BLaER1 (cell line): ENCODE measurements around the gene PFKFB4.
A peak's percentile ranks its signal among the peaks of the same experiment; 100 is the strongest.
"Not testable (repeated sequence)": the region's sequence is repeated elsewhere in the genome, so short reads cannot be mapped to it uniquely, and the experiment has no call there.

ENCODE experiments used
- H3K27ac ChIP-seq: shearing (Covaris generic); formaldehyde crosslinking; 2 replicates; pipeline ENCODE4 v1.8.1; 2022
- H3K27me3 ChIP-seq: shearing (Covaris generic); formaldehyde crosslinking; 2 replicates; pipeline ENCODE4 v1.8.1; 2022
- H3K36me3 ChIP-seq: shearing (Covaris generic); formaldehyde crosslinking; 2 replicates; pipeline ENCODE4 v1.8.1; 2022
- H3K4me1 ChIP-seq: shearing (Covaris generic); formaldehyde crosslinking; 2 replicates; pipeline ENCODE4 v1.8.1; 2022
- H3K4me2 ChIP-seq: shearing (Covaris generic); formaldehyde crosslinking; 2 replicates; pipeline ENCODE4 v1.8.1; 2022
- H3K4me3 ChIP-seq: shearing (Covaris generic); formaldehyde crosslinking; 2 replicates; pipeline ENCODE4 v1.8.1; 2022
- H3K9ac ChIP-seq: shearing (Covaris generic); formaldehyde crosslinking; 2 replicates; pipeline ENCODE4 v1.8.1; 2022
- H3K9me3 ChIP-seq: shearing (Covaris generic); formaldehyde crosslinking; 2 replicates; pipeline ENCODE4 v1.8.1; 2022
- H4K20me1 ChIP-seq: shearing (Covaris generic); formaldehyde crosslinking; 2 replicates; pipeline ENCODE4 v1.8.1; 2022
- Cebpa-rat ChIP-seq: shearing (Covaris generic); IDR thresholded peaks from 2 replicates; pipeline ENCODE4 v1.8.1; 2022

The PFKFB4 gene

GRCh38 chr3:48504051-48504946 is 52.3 kb downstream of the PFKFB4 start, which contains the start of gene SHISA5:
Gene SHISA5 (minus strand): TSS chr3:48504174. CDS start chr3:48504094, 80 bp downstream.
- H3K27ac ChIP-seq = peak within 1 kb of the TSS; percentile 86
- no peaks in the 10 kb centered on the region for H4K20me1 ChIP-seq
- H3K9me3 ChIP-seq = no peaks in the 10 kb centered on the region
- peaks cover 20% of the 10 kb centered on the region for H3K36me3 ChIP-seq
- no peak for TF ChIP-seq Cebpa-rat
- H3K9ac ChIP-seq = peak within 1 kb of the TSS; percentile 80
- H3K4me1 ChIP-seq = peaks cover 71% of the 10 kb centered on the region
- H3K27me3 ChIP-seq = no peaks in the 10 kb centered on the region
- H3K4me2 ChIP-seq = peak within 1 kb of the TSS; percentile 98
- H3K4me3 ChIP-seq = peak within 1 kb of the TSS; percentile 74

GRCh38 chr3:48503401-48504050 is 53.1 kb downstream of the PFKFB4 start:
- H3K27ac ChIP-seq = peak overlapping the region; percentile 86
- peak overlapping the region; percentile 98 for H3K4me2 ChIP-seq

GRCh38 chr3:48502728-48503168 is 53.9 kb downstream of the PFKFB4 start:
- Histone ChIP-seq H3K27ac (peak overlapping the region; percentile 86; the same call in 1 of the 2 replicates), H3K9me3 (peaks cover 4% of the 10 kb centered on the region; the same call in 1 of the 2 replicates), H3K9ac (peak overlapping the region; percentile 80; the same call in 1 of the 2 replicates), H3K4me3 (peak overlapping the region; percentile 74), H3K4me2 (peak overlapping the region; percentile 98), H3K27me3 (no peaks in the 10 kb centered on the region), H3K36me3 (peaks cover 35% of the 10 kb centered on the region), H4K20me1 (no peaks in the 10 kb centered on the region), H3K4me1 (peaks cover 56% of the 10 kb centered on the region)
- TF ChIP-seq Cebpa-rat = no peak

More at GRCh38 chr3:48503401-48504050, 53.1 kb downstream of the PFKFB4 start:
- TF ChIP-seq Cebpa-rat = no peak
- peaks cover 28% of the 10 kb centered on the region for H3K36me3 ChIP-seq
- H3K4me1 ChIP-seq = peaks cover 63% of the 10 kb centered on the region
- H4K20me1 ChIP-seq = no peaks in the 10 kb centered on the region
- no peaks in the 10 kb centered on the region for H3K27me3 ChIP-seq
- peak overlapping the region; percentile 74 for H3K4me3 ChIP-seq
- peak overlapping the region; percentile 80 for H3K9ac ChIP-seq
- peaks cover under 1% of the 10 kb centered on the region; the same call in 1 of the 2 replicates for H3K9me3 ChIP-seq

- peaks cover 49% of the 10 kb centered on the region for H3K4me1 ChIP-seq
- peaks cover 4% of the 10 kb centered on the region; the same call in 1 of the 2 replicates for H3K9me3 ChIP-seq
- no peak for TF ChIP-seq Cebpa-rat
- H4K20me1 ChIP-seq = no peaks in the 10 kb centered on the region
- H3K4me2 ChIP-seq = peak overlapping the region; percentile 98; the same call in 1 of the 2 replicates
- peaks cover 40% of the 10 kb centered on the region for H3K36me3 ChIP-seq
- H3K4me3 ChIP-seq = no peak overlapping the region
- no peak overlapping the region for H3K27ac ChIP-seq
- no peak overlapping the region for H3K9ac ChIP-seq
- no peaks in the 10 kb centered on the region for H3K27me3 ChIP-seq
These were observed 54.5 kb downstream of the PFKFB4 start for GRCh38 chr3:48502121-48502520.

- peaks cover 47% of the 10 kb centered on the region for H3K36me3 ChIP-seq
- H3K4me3 ChIP-seq = no peak overlapping the region
- no peak overlapping the region for H3K4me2 ChIP-seq
- no peak overlapping the region for H3K9ac ChIP-seq
- no peak for TF ChIP-seq Cebpa-rat
- H3K27me3 ChIP-seq = no peaks in the 10 kb centered on the region
- peaks cover 4% of the 10 kb centered on the region; the same call in 1 of the 2 replicates for H3K9me3 ChIP-seq
- H3K4me1 ChIP-seq = peaks cover 40% of the 10 kb centered on the region
- H3K27ac ChIP-seq = no peak overlapping the region
- H4K20me1 ChIP-seq = no peaks in the 10 kb centered on the region
These were observed 55.4 kb downstream of the PFKFB4 start for GRCh38 chr3:48501196-48501595.

GRCh38 chr3:48500656-48501055 is 55.9 kb downstream of the PFKFB4 start:
- Histone ChIP-seq H3K9me3 (peaks cover 4% of the 10 kb centered on the region; the same call in 1 of the 2 replicates), H3K27ac (no peak overlapping the region), H3K4me3 (no peak overlapping the region), H3K36me3 (peaks cover 51% of the 10 kb centered on the region), H3K27me3 (no peaks in the 10 kb centered on the region), H4K20me1 (no peaks in the 10 kb centered on the region), H3K4me2 (no peak overlapping the region), H3K4me1 (peaks cover 35% of the 10 kb centered on the region), H3K9ac (no peak overlapping the region)
- TF ChIP-seq Cebpa-rat = no peak

GRCh38 chr3:48493203-48493501 is 63.5 kb downstream of the PFKFB4 start:
- Histone ChIP-seq H3K27me3 (no peaks in the 10 kb centered on the region), H3K4me1 (no peaks in the 10 kb centered on the region), H3K4me2 (no peak overlapping the region), H3K4me3 (no peak overlapping the region), H4K20me1 (no peaks in the 10 kb centered on the region), H3K9me3 (no peaks in the 10 kb centered on the region), H3K27ac (no peak overlapping the region), H3K9ac (no peak overlapping the region), H3K36me3 (peaks cover 36% of the 10 kb centered on the region)
- no peak for TF ChIP-seq Cebpa-rat

- no peak overlapping the region for H3K27ac ChIP-seq
- H3K9ac ChIP-seq = no peak overlapping the region
- no peak overlapping the region for H3K4me2 ChIP-seq
- no peaks in the 10 kb centered on the region for H4K20me1 ChIP-seq
- no peak for TF ChIP-seq Cebpa-rat
- H3K4me3 ChIP-seq = no peak overlapping the region
- H3K9me3 ChIP-seq = no peaks in the 10 kb centered on the region
- H3K4me1 ChIP-seq = no peaks in the 10 kb centered on the region
- H3K36me3 ChIP-seq = peaks cover 31% of the 10 kb centered on the region
- no peaks in the 10 kb centered on the region for H3K27me3 ChIP-seq
These were observed 64.0 kb downstream of the PFKFB4 start for GRCh38 chr3:48492461-48493202.

- H4K20me1 ChIP-seq = no peaks in the 10 kb centered on the region
- H3K36me3 ChIP-seq = peaks cover 6% of the 10 kb centered on the region; the same call in 1 of the 2 replicates
- no peaks in the 10 kb centered on the region for H3K9me3 ChIP-seq
- no peak for TF ChIP-seq Cebpa-rat
- no peaks in the 10 kb centered on the region for H3K27me3 ChIP-seq
- H3K4me2 ChIP-seq = no peak overlapping the region
- peaks cover 14% of the 10 kb centered on the region; the same call in 1 of the 2 replicates for H3K4me1 ChIP-seq
- H3K27ac ChIP-seq = no peak overlapping the region
- no peak overlapping the region for H3K4me3 ChIP-seq
- H3K9ac ChIP-seq = no peak overlapping the region
These were observed 69.7 kb downstream of the PFKFB4 start for GRCh38 chr3:48486952-48487351.

- peaks cover 44% of the 10 kb centered on the region for H3K4me1 ChIP-seq
- not testable (repeated sequence) for H3K4me3 ChIP-seq, H3K9ac ChIP-seq, H3K9me3 ChIP-seq, H3K4me2 ChIP-seq, H3K27me3 ChIP-seq, H4K20me1 ChIP-seq, H3K36me3 ChIP-seq, H3K27ac ChIP-seq
These were observed 73.8 kb downstream of the PFKFB4 start for GRCh38 chr3:48482822-48483221.

- Histone ChIP-seq H3K4me1 (peaks cover 63% of the 10 kb centered on the region), H3K4me2 (0 out of 2 replicates have a peak overlapping the region, but pooled peaks have one; percentile 2)
- not testable (repeated sequence) for H3K27ac ChIP-seq, H3K4me3 ChIP-seq, H3K9me3 ChIP-seq, H3K36me3 ChIP-seq, H4K20me1 ChIP-seq, H3K27me3 ChIP-seq, H3K9ac ChIP-seq
These were observed 75.7 kb downstream of the PFKFB4 start for GRCh38 chr3:48480891-48481290.
